Measurements from ENCODE around the gene ULK4.
"Not testable (repeated sequence)": the region's sequence is repeated elsewhere in the genome, so short reads cannot be mapped to it uniquely, and the experiment has no call there.

Gene ULK4

GRCh38 chr3:41652506-41652905 is 309.4 kb downstream of the ULK4 start:
- H3K27ac ChIP-seq (ENCODE audit: low read length) = no peak overlapping the region
- H3K27me3 ChIP-seq (ENCODE audit: control insufficient read depth, insufficient read depth, low read length) = no peaks in the 10 kb centered on the region
- no peak overlapping the region for H3K4me3 ChIP-seq (ENCODE audit: low read length)
- no peak for DNase-seq (ENCODE audit: low read depth, low spot score)
- WGBS (ENCODE audit: insufficient coverage, insufficient read length) = no CpG with 5 or more reads among the region's 4 CpGs
- H3K9me3 ChIP-seq (ENCODE audit: control insufficient read depth, insufficient read depth, low read length) = no peaks in the 10 kb centered on the region; the same call in 1 of the 2 replicates
- no peaks in the 10 kb centered on the region for H3K4me1 ChIP-seq (ENCODE audit: control insufficient read depth, insufficient read depth, low read length)
- no peaks in the 10 kb centered on the region; the same call in 1 of the 2 replicates for H3K36me3 ChIP-seq (ENCODE audit: control insufficient read depth, insufficient read depth, low read length)

GRCh38 chr3:41651718-41652117 is 310.2 kb downstream of the ULK4 start:
- no peaks in the 10 kb centered on the region; the same call in 1 of the 2 replicates for H3K9me3 ChIP-seq (ENCODE audit: control insufficient read depth, insufficient read depth, low read length)
- no peaks in the 10 kb centered on the region for H3K27me3 ChIP-seq (ENCODE audit: control insufficient read depth, insufficient read depth, low read length)
- H3K4me3 ChIP-seq (ENCODE audit: low read length) = no peak overlapping the region
- H3K4me1 ChIP-seq (ENCODE audit: control insufficient read depth, insufficient read depth, low read length) = no peaks in the 10 kb centered on the region
- no peaks in the 10 kb centered on the region; the same call in 1 of the 2 replicates for H3K36me3 ChIP-seq (ENCODE audit: control insufficient read depth, insufficient read depth, low read length)
- no peak for DNase-seq (ENCODE audit: low read depth, low spot score)
- H3K27ac ChIP-seq (ENCODE audit: low read length) = no peak overlapping the region

GRCh38 chr3:41650406-41650805 is 311.5 kb downstream of the ULK4 start:
- H3K27me3 ChIP-seq (ENCODE audit: control insufficient read depth, insufficient read depth, low read length) = no peaks in the 10 kb centered on the region
- H3K27ac ChIP-seq (ENCODE audit: low read length) = no peak overlapping the region
- no CpG with 5 or more reads among the region's 11 CpGs for WGBS (ENCODE audit: insufficient coverage, insufficient read length)
- no peaks in the 10 kb centered on the region for H3K4me1 ChIP-seq (ENCODE audit: control insufficient read depth, insufficient read depth, low read length)
- no peaks in the 10 kb centered on the region; the same call in 1 of the 2 replicates for H3K36me3 ChIP-seq (ENCODE audit: control insufficient read depth, insufficient read depth, low read length)
- H3K4me3 ChIP-seq (ENCODE audit: low read length) = no peak overlapping the region
- DNase-seq (ENCODE audit: low read depth, low spot score) = no peak
- H3K9me3 ChIP-seq (ENCODE audit: control insufficient read depth, insufficient read depth, low read length) = no peaks in the 10 kb centered on the region; the same call in 1 of the 2 replicates

- Histone ChIP-seq H3K4me3 (ENCODE audit: low read length) (no peak overlapping the region), H3K27ac (ENCODE audit: low read length) (no peak overlapping the region), H3K9me3 (ENCODE audit: control insufficient read depth, insufficient read depth, low read length) (no peaks in the 10 kb centered on the region; the same call in 1 of the 2 replicates), H3K36me3 (ENCODE audit: control insufficient read depth, insufficient read depth, low read length) (no peaks in the 10 kb centered on the region; the same call in 1 of the 2 replicates), H3K4me1 (ENCODE audit: control insufficient read depth, insufficient read depth, low read length) (no peaks in the 10 kb centered on the region), H3K27me3 (ENCODE audit: control insufficient read depth, insufficient read depth, low read length) (no peaks in the 10 kb centered on the region)
- no peak for DNase-seq (ENCODE audit: low read depth, low spot score)
- WGBS (ENCODE audit: insufficient coverage, insufficient read length) = no CpG with 5 or more reads among the region's 8 CpGs
Measured at GRCh38 chr3:41649129-41649739, 312.7 kb downstream of the ULK4 start.

- DNase-seq (ENCODE audit: low read depth, low spot score) = not testable (repeated sequence)
Measured at GRCh38 chr3:41647730-41648129, 314.2 kb downstream of the ULK4 start.

GRCh38 chr3:41640076-41640475 is 321.8 kb downstream of the ULK4 start:
- Histone ChIP-seq H3K27me3 (ENCODE audit: control insufficient read depth, insufficient read depth, low read length) (no peaks in the 10 kb centered on the region), H3K36me3 (ENCODE audit: control insufficient read depth, insufficient read depth, low read length) (no peaks in the 10 kb centered on the region), H3K4me1 (ENCODE audit: control insufficient read depth, insufficient read depth, low read length) (no peaks in the 10 kb centered on the region), H3K9me3 (ENCODE audit: control insufficient read depth, insufficient read depth, low read length) (no peaks in the 10 kb centered on the region), H3K4me3 (ENCODE audit: low read length) (no peak overlapping the region), H3K27ac (ENCODE audit: low read length) (no peak overlapping the region)
- no CpG with 5 or more reads among the region's 4 CpGs for WGBS (ENCODE audit: insufficient coverage, insufficient read length)
- no peak for DNase-seq (ENCODE audit: low read depth, low spot score)

More at GRCh38 chr3:41647730-41648129, 314.2 kb downstream of the ULK4 start:
- H3K36me3 ChIP-seq (ENCODE audit: control insufficient read depth, insufficient read depth, low read length); H3K27me3 ChIP-seq (ENCODE audit: control insufficient read depth, insufficient read depth, low read length); H3K27ac ChIP-seq (ENCODE audit: low read length); H3K9me3 ChIP-seq (ENCODE audit: control insufficient read depth, insufficient read depth, low read length); H3K4me1 ChIP-seq (ENCODE audit: control insufficient read depth, insufficient read depth, low read length); H3K4me3 ChIP-seq (ENCODE audit: low read length): not testable (repeated sequence)
- WGBS (ENCODE audit: insufficient coverage, insufficient read length) = no CpG with 5 or more reads among the region's 17 CpGs

- DNase-seq (ENCODE audit: low read depth, low spot score) = no peak
- no peak overlapping the region for H3K4me3 ChIP-seq (ENCODE audit: low read length)
- WGBS (ENCODE audit: insufficient coverage, insufficient read length) = no CpG with 5 or more reads among the region's 2 CpGs
- H3K27ac ChIP-seq (ENCODE audit: low read length) = no peak overlapping the region
- no peaks in the 10 kb centered on the region for H3K9me3 ChIP-seq (ENCODE audit: control insufficient read depth, insufficient read depth, low read length)
- no peaks in the 10 kb centered on the region for H3K4me1 ChIP-seq (ENCODE audit: control insufficient read depth, insufficient read depth, low read length)
- H3K36me3 ChIP-seq (ENCODE audit: control insufficient read depth, insufficient read depth, low read length) = no peaks in the 10 kb centered on the region
- no peaks in the 10 kb centered on the region for H3K27me3 ChIP-seq (ENCODE audit: control insufficient read depth, insufficient read depth, low read length)
Measured at GRCh38 chr3:41638381-41638780, 323.5 kb downstream of the ULK4 start.

- Histone ChIP-seq H3K27ac (ENCODE audit: low read length) (no peak overlapping the region), H3K4me1 (ENCODE audit: control insufficient read depth, insufficient read depth, low read length) (peaks cover 5% of the 10 kb centered on the region), H3K4me3 (ENCODE audit: low read length) (no peak overlapping the region), H3K9me3 (ENCODE audit: control insufficient read depth, insufficient read depth, low read length) (no peaks in the 10 kb centered on the region), H3K27me3 (ENCODE audit: control insufficient read depth, insufficient read depth, low read length) (no peaks in the 10 kb centered on the region), H3K36me3 (ENCODE audit: control insufficient read depth, insufficient read depth, low read length) (no peaks in the 10 kb centered on the region)
- no peak for DNase-seq (ENCODE audit: low read depth, low spot score)
Measured at GRCh38 chr3:41632700-41633099, 329.2 kb downstream of the ULK4 start.

- H3K36me3 ChIP-seq (ENCODE audit: control insufficient read depth, insufficient read depth, low read length) = no peaks in the 10 kb centered on the region
- no peak for DNase-seq (ENCODE audit: low read depth, low spot score)
- peaks cover 5% of the 10 kb centered on the region for H3K4me1 ChIP-seq (ENCODE audit: control insufficient read depth, insufficient read depth, low read length)
- no peaks in the 10 kb centered on the region for H3K9me3 ChIP-seq (ENCODE audit: control insufficient read depth, insufficient read depth, low read length)
- no peak overlapping the region for H3K4me3 ChIP-seq (ENCODE audit: low read length)
- no peak overlapping the region for H3K27ac ChIP-seq (ENCODE audit: low read length)
- no peaks in the 10 kb centered on the region for H3K27me3 ChIP-seq (ENCODE audit: control insufficient read depth, insufficient read depth, low read length)
Measured at GRCh38 chr3:41630708-41631107, 331.2 kb downstream of the ULK4 start.

GRCh38 chr3:41629986-41630385 is 331.9 kb downstream of the ULK4 start:
- H3K9me3 ChIP-seq (ENCODE audit: control insufficient read depth, insufficient read depth, low read length) = no peaks in the 10 kb centered on the region
- no CpG with 5 or more reads among the region's 1 CpG for WGBS (ENCODE audit: insufficient coverage, insufficient read length)
- no peaks in the 10 kb centered on the region for H3K27me3 ChIP-seq (ENCODE audit: control insufficient read depth, insufficient read depth, low read length)
- H3K4me1 ChIP-seq (ENCODE audit: control insufficient read depth, insufficient read depth, low read length) = peaks cover 5% of the 10 kb centered on the region
- DNase-seq (ENCODE audit: low read depth, low spot score) = no peak
- no peak overlapping the region for H3K27ac ChIP-seq (ENCODE audit: low read length)
- no peaks in the 10 kb centered on the region for H3K36me3 ChIP-seq (ENCODE audit: control insufficient read depth, insufficient read depth, low read length)
- no peak overlapping the region for H3K4me3 ChIP-seq (ENCODE audit: low read length)

GRCh38 chr3:41629072-41629471 is 332.8 kb downstream of the ULK4 start:
- peaks cover 5% of the 10 kb centered on the region for H3K4me1 ChIP-seq (ENCODE audit: control insufficient read depth, insufficient read depth, low read length)
- no peaks in the 10 kb centered on the region for H3K27me3 ChIP-seq (ENCODE audit: control insufficient read depth, insufficient read depth, low read length)
- DNase-seq (ENCODE audit: low read depth, low spot score) = peak; percentile 7
- H3K4me3 ChIP-seq (ENCODE audit: low read length) = no peak overlapping the region
- H3K9me3 ChIP-seq (ENCODE audit: control insufficient read depth, insufficient read depth, low read length) = no peaks in the 10 kb centered on the region
- no peak overlapping the region for H3K27ac ChIP-seq (ENCODE audit: low read length)
- WGBS (ENCODE audit: insufficient coverage, insufficient read length) = no CpG with 5 or more reads among the region's 4 CpGs
- H3K36me3 ChIP-seq (ENCODE audit: control insufficient read depth, insufficient read depth, low read length) = no peaks in the 10 kb centered on the region
